ENCODE measurements around the gene GRIA1.
"Not testable (repeated sequence)": the region's sequence is repeated elsewhere in the genome, so short reads cannot be mapped to it uniquely, and the experiment has no call there.

Gene GRIA1

DNA sequence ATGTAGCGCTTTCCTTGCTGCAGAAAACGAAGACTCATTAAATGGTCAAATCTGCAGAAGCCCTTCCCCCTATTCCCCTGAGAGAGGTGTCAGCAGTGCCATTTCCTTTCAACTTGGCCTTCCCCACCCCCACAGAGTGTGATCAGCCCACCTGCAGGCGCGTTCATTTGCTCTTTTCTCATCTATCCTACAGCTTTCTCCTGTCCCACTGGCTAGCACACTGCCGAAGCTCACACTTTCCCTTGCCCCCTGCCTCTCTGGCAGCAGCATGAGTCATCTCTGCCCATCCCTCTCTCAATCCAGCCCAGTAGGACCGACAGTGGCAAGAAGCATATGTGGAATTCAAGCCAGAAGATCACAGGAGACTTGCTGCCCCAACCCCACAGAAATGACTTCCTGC lies 334.4 kb downstream of the GRIA1 start:
- DNase-seq (ENCODE audit: low read depth, low spot score) = no peak
- Histone ChIP-seq H3K9ac (ENCODE audit: insufficient read length, low read depth) (no peak overlapping the region), H3K36me3 (ENCODE audit: insufficient read depth, insufficient read length, low read length) (no peaks in the 10 kb centered on the region), H3K4me3 (ENCODE audit: insufficient read length, low read depth) (no peak overlapping the region), H3K4me1 (ENCODE audit: insufficient read depth, insufficient read length) (no peaks in the 10 kb centered on the region), H3K27me3 (ENCODE audit: insufficient read depth, insufficient read length) (no peaks in the 10 kb centered on the region), H3K9me3 (ENCODE audit: insufficient read depth, low read length) (no peaks in the 10 kb centered on the region)
- TF ChIP-seq YY1 (IDR thresholded peaks at IDR 0.05; ENCODE audit: insufficient read depth, insufficient read length) (no peak), ZNF274 (IDR thresholded peaks at IDR 0.05; ENCODE audit: low read depth, low read length) (no peak), SUZ12 (IDR thresholded peaks at IDR 0.05; ENCODE audit: extremely low read depth, insufficient read depth, insufficient read length) (no peak)

DNA sequence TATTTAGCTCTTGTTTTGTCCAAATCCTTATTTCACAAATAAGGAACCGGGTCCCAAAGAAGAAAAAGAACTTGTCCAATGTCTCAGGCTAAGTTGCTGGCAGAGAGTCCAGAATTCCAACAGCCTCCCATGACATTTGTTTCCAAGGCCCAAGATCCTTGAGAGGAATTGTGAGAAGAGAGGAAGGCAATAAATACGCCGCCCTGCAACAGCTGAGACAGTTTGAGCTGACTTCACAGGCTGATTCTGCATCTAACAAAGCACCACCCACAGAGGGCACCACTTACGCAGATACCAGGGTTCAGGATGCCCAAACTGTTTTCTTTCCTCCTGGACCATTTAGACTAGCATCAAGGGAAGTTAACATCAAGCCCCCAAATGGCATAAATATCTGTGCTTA lies 336.9 kb downstream of the GRIA1 start:
- DNase-seq (ENCODE audit: low read depth, low spot score) = no peak
- no peaks in the 10 kb centered on the region for H3K4me1 ChIP-seq (ENCODE audit: insufficient read depth, insufficient read length)
- no peaks in the 10 kb centered on the region for H3K9me3 ChIP-seq (ENCODE audit: insufficient read depth, low read length)
- TF ChIP-seq ZNF274 (IDR thresholded peaks at IDR 0.05; ENCODE audit: low read depth, low read length) = no peak
- no peak for TF ChIP-seq YY1 (IDR thresholded peaks at IDR 0.05; ENCODE audit: insufficient read depth, insufficient read length)
- TF ChIP-seq SUZ12 (IDR thresholded peaks at IDR 0.05; ENCODE audit: extremely low read depth, insufficient read depth, insufficient read length) = no peak
- no peaks in the 10 kb centered on the region for H3K36me3 ChIP-seq (ENCODE audit: insufficient read depth, insufficient read length, low read length)
- no peak overlapping the region for H3K4me3 ChIP-seq (ENCODE audit: insufficient read length, low read depth)
- no peak overlapping the region for H3K9ac ChIP-seq (ENCODE audit: insufficient read length, low read depth)
- no peaks in the 10 kb centered on the region for H3K27me3 ChIP-seq (ENCODE audit: insufficient read depth, insufficient read length)

DNA sequence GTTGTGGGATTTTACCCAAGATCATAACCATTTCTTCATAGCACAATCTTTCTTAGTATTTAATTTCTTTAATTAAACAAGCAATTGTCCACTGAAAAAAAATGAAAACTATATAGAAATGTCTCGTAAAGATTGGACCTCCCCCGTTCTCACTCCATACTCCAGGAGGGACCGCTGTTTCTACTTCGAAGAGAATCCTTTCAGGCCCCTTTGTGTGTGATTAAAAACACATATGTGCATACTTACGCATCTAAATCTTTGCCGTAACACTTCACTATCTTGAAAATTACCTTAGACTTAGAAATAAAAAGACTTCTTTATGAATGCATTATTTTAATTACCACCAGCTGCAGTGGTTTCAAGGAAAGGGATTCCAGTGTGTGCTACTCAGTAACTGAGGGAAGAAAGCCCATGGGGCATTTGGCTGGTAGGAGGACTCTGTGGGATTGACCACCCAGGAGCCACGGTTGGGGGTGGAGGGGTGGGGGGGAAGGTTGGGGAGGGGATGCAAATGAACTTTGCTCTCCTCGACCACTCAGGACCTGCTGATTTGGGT lies 339.1 kb downstream of the GRIA1 start:
- TF ChIP-seq YY1 (IDR thresholded peaks at IDR 0.05; ENCODE audit: insufficient read depth, insufficient read length) = no peak
- Histone ChIP-seq H3K27me3 (ENCODE audit: insufficient read depth, insufficient read length) (no peaks in the 10 kb centered on the region), H3K4me1 (ENCODE audit: insufficient read depth, insufficient read length) (no peaks in the 10 kb centered on the region), H3K9ac (ENCODE audit: insufficient read length, low read depth) (no peak overlapping the region), H3K4me3 (ENCODE audit: insufficient read length, low read depth) (no peak overlapping the region), H3K9me3 (ENCODE audit: insufficient read depth, low read length) (no peaks in the 10 kb centered on the region), H3K36me3 (ENCODE audit: insufficient read depth, insufficient read length, low read length) (no peaks in the 10 kb centered on the region)
- no peak for DNase-seq (ENCODE audit: low read depth, low spot score)

DNA sequence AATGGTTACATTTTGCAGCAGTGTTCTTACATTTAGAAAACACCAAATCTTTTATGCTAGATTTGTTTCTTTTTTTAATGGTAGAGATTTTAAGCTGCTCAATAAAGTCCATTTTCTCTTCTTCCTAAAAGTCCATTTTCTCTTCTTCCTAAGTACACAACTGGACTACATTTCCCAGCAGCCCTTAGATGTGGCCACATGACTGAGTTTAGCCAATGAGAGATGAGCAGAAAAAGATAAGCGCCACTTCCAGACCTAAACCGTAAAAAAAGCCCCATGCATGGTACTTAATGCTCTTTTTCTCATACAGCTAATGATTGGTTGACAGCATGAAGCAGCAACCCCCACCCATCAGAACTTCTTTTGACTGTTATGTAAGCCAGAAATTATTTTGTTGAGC lies 341.5 kb downstream of the GRIA1 start:
- peak; percentile 16 for DNase-seq (ENCODE audit: low read depth, low spot score)
- TF ChIP-seq ZNF274 (IDR thresholded peaks at IDR 0.05; ENCODE audit: low read depth, low read length) = no peak
- no peak for TF ChIP-seq SUZ12 (IDR thresholded peaks at IDR 0.05; ENCODE audit: extremely low read depth, insufficient read depth, insufficient read length)
- no peak for TF ChIP-seq YY1 (IDR thresholded peaks at IDR 0.05; ENCODE audit: insufficient read depth, insufficient read length)

DNA sequence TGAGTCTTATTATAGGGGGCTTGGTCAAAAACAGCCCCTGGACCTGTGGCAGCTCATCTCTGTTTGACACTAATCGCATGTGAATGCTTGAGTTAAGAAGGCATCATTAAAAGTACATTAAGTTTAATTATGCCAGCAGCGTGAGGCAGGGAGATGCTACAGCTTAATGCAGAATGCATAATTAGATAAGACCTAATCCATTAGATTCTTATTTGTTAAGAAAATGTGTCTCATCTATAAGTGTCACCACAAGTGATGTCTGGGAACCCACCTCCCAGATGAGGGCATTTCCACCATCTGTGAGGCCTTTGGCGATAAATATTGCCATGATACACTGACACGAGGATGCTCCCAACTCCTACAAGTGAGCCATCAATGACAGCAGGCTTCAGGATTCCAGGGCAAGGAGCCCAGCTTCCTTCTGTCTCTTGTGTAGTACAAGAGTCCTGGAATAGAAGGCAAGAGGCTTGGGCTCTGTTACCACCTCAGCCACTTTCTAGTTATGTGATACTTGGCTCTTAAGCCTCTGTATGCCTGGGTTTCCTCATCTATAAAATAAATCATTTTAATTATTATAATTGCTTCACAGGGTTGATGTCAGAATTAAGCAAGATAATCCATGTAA lies 345.5 kb downstream of the GRIA1 start:
- TF ChIP-seq SUZ12 (IDR thresholded peaks at IDR 0.05; ENCODE audit: extremely low read depth, insufficient read depth, insufficient read length) (no peak), YY1 (IDR thresholded peaks at IDR 0.05; ENCODE audit: insufficient read depth, insufficient read length) (no peak), ZNF274 (IDR thresholded peaks at IDR 0.05; ENCODE audit: low read depth, low read length) (no peak)
- Histone ChIP-seq H3K4me1 (ENCODE audit: insufficient read depth, insufficient read length) (no peaks in the 10 kb centered on the region), H3K27me3 (ENCODE audit: insufficient read depth, insufficient read length) (no peaks in the 10 kb centered on the region), H3K4me3 (ENCODE audit: insufficient read length, low read depth) (no peak overlapping the region), H3K36me3 (ENCODE audit: insufficient read depth, insufficient read length, low read length) (no peaks in the 10 kb centered on the region), H3K9me3 (ENCODE audit: insufficient read depth, low read length) (no peaks in the 10 kb centered on the region), H3K9ac (ENCODE audit: insufficient read length, low read depth) (no peak overlapping the region)
- DNase-seq (ENCODE audit: low read depth, low spot score) = no peak

More for the DNA sequence above, 341.5 kb downstream of the GRIA1 start:
- H3K9ac ChIP-seq (ENCODE audit: insufficient read length, low read depth) = no peak overlapping the region
- no peaks in the 10 kb centered on the region for H3K36me3 ChIP-seq (ENCODE audit: insufficient read depth, insufficient read length, low read length)
- H3K4me3 ChIP-seq (ENCODE audit: insufficient read length, low read depth) = no peak overlapping the region
- no peaks in the 10 kb centered on the region for H3K9me3 ChIP-seq (ENCODE audit: insufficient read depth, low read length)
- H3K4me1 ChIP-seq (ENCODE audit: insufficient read depth, insufficient read length) = no peaks in the 10 kb centered on the region
- H3K27me3 ChIP-seq (ENCODE audit: insufficient read depth, insufficient read length) = no peaks in the 10 kb centered on the region

DNA sequence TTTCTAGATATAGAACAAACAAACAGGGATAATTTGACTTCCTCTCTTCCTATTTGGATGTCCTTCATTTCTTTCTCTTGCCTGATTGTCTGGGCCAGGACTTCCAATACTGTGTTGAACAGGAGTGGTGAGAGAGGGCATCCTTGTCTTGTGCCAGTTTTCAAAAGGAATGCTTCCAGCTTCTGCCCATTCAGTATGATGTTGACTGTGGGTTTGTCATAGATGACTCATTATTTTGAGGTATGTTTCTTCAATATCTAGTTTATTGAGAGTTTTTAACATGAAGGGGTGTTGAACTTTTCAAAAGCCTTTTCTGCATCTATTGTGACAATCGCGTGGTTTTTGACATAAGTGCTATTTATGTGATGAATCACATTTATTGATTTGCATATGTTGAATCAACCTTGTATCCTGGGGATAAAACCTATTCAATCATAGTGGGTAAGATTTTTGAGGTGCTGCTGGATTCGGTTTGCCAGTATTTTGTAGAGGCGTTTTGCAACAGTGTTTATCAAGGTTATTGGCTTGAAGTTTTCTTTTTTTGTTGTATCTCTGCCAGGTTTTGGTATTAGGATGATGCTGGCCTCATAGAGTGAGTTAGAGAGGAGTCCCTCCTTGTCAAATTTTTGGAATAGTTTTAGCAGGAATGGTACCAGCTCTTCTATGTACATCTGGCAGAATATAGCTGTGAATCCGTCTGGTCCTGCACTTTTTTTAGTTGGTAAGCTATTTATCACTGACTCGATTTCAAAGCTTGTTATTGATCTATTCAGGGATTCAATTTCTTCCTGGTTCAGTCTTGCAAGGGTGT lies 359.0 kb downstream of the GRIA1 start:
- H3K9ac ChIP-seq (ENCODE audit: insufficient read length, low read depth); H3K27me3 ChIP-seq (ENCODE audit: insufficient read depth, insufficient read length); H3K4me3 ChIP-seq (ENCODE audit: insufficient read length, low read depth); H3K9me3 ChIP-seq (ENCODE audit: insufficient read depth, low read length); H3K36me3 ChIP-seq (ENCODE audit: insufficient read depth, insufficient read length, low read length); DNase-seq (ENCODE audit: low read depth, low spot score); H3K4me1 ChIP-seq (ENCODE audit: insufficient read depth, insufficient read length): not testable (repeated sequence)

DNA sequence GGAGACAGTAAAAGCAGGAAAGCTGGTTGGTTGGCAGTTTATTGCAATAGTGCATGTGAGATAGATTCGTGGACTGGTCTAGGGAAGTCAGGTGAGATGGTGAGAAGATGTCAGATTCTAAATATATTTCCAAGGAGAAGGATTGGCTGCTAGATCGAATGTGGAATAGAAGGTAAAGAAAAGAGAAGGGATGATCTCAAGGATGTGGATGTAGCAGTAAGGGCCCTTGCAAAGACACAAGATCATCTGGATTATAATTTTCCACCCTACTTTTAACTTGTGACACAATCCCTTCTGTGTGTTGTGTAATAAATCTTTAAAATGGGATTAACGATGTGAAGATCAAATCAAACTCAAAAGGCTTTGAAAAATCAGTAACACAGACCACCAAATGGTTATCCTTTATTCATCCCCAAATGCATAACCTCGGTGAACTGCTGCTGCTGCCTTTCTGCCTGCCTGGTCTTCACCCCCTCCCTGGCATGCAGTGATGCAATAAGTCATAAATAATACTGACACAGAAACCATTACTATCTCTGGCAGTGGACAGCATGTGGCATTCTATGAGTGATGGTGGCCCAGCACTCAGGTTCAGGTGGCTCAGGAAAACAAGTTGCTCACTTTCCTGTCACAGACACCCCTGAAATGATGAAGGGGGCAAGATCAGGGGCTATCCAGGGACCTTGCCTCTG lies 369.9 kb downstream of the GRIA1 start:
- Histone ChIP-seq H3K36me3 (ENCODE audit: insufficient read depth, insufficient read length, low read length) (no peaks in the 10 kb centered on the region), H3K9me3 (ENCODE audit: insufficient read depth, low read length) (peaks cover 13% of the 10 kb centered on the region; the same call in 1 of the 2 replicates), H3K9ac (ENCODE audit: insufficient read length, low read depth) (no peak overlapping the region), H3K4me3 (ENCODE audit: insufficient read length, low read depth) (no peak overlapping the region), H3K4me1 (ENCODE audit: insufficient read depth, insufficient read length) (no peaks in the 10 kb centered on the region), H3K27me3 (ENCODE audit: insufficient read depth, insufficient read length) (no peaks in the 10 kb centered on the region)
- no peak for TF ChIP-seq SUZ12 (IDR thresholded peaks at IDR 0.05; ENCODE audit: extremely low read depth, insufficient read depth, insufficient read length)
- DNase-seq (ENCODE audit: low read depth, low spot score) = no peak

DNA sequence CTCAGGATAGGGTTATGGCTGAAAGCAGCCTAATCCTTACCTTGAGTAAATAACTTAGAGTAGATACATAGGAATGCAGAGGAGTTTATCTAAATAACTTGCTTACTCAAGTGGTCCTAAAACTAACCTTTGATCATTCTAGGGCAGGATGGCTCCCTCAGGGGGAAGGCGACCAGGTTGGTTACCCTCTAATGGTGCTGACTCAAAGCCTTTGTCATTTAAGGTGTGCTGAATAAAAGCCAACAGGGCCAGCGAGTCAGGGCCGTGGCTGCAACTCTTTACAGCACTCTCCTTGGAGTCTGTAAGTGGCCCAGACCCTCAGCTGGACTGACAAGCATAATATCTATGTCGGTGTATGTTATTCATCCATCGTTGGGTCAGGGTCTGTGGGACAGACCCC lies 372.4 kb downstream of the GRIA1 start:
- H3K4me3 ChIP-seq (ENCODE audit: insufficient read length, low read depth); H3K36me3 ChIP-seq (ENCODE audit: insufficient read depth, insufficient read length, low read length); H3K27me3 ChIP-seq (ENCODE audit: insufficient read depth, insufficient read length); H3K4me1 ChIP-seq (ENCODE audit: insufficient read depth, insufficient read length); H3K9ac ChIP-seq (ENCODE audit: insufficient read length, low read depth): not testable (repeated sequence)
- peaks cover 13% of the 10 kb centered on the region; the same call in 1 of the 2 replicates for H3K9me3 ChIP-seq (ENCODE audit: insufficient read depth, low read length)
- DNase-seq (ENCODE audit: low read depth, low spot score) = peak; percentile 5
